BJ (cell line): ENCODE measurements around the gene CBR3. TPM values are rescaled to one million over a fixed set of nuclear protein-coding genes. Genes with fewer than 3 reads are reported as not detected.

Experiments
- CTCF ChIA-PET: fragments of 350-600 bp; formaldehyde crosslinking; extraction: SDS; loops from one replicate; lab custom pipeline; 2021; ENCODE audit warnings: antibody characterized with exemption, inconsistent platforms; lab: Yijun Ruan, JAX
- POLR2A ChIA-PET: fragments of 300-600 bp; sonication (Branson Sonifier 250); formaldehyde crosslinking; extraction: SDS; loops from one replicate; lab custom pipeline; 2021; ENCODE audit warnings: antibody characterized with exemption; lab: Charles Lee
- DNase-seq: peaks from one replicate; pipeline ENCODE4 v3.0.0-alpha.2; 2011; ENCODE audit warnings: low read depth
- H3K27me3 ChIP-seq: 2 replicates; pipeline ENCODE4 v1.6.0; 2011; ENCODE audit warnings: low read length; ENCODE audit not compliant: control insufficient read depth, insufficient read depth
- H3K36me3 ChIP-seq: 2 replicates; pipeline ENCODE4 v1.5.1; 2011; ENCODE audit warnings: low read length; ENCODE audit not compliant: control insufficient read depth, insufficient read depth
- H3K4me3 ChIP-seq: 2 replicates; pipeline ENCODE4 v1.5.1; 2011; ENCODE audit warnings: low read depth, mild to moderate bottlenecking, control low read depth, low read length
- polyA plus RNA-seq: library from polyadenylated mRNA; depleted of rRNA; stranded (reverse); fragments of >200 nt; gene quantifications from 2 replicates; pipeline ENCODE4 v1.2.3, GENCODE V29; 2011
- TF ChIP-seq, protein P1 (sequence below): IDR thresholded peaks from 2 replicates; pipeline ENCODE4 v1.5.1; 2011; ENCODE audit warnings: low read depth, mild to moderate bottlenecking, control low read depth, inconsistent platforms, low read length, moderate library complexity; ENCODE audit not compliant: insufficient read depth

CBR3 gene
- polyA plus RNA-seq, 1 experiment = 13.5 TPM

DNA sequence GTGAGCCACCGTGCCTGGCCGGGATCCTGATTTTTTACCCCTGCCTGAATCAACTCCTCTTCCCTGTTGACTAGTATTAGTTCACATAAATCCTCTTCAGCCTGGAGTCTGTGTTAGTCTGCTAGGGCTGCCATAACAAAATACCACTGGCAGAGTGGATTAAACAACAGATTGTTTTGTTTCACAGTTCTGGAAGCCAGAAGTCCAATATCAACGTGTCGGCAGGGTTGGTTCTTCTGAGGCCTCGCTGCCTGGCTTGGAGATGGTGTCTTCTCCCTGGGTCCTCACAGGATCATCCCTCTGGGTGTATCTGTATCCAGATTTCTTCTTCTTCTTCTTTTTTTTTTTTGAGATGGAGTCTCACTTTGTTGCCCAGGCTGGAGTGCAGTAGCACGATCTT, 39.9 kb downstream of the CBR3 start:
- H3K4me3 ChIP-seq = no peak overlapping the region
- H3K36me3 ChIP-seq = peaks cover under 1% of the 10 kb centered on the region; the same call in 1 of the 2 replicates
- H3K27me3 ChIP-seq = no peaks in the 10 kb centered on the region
- CTCF ChIA-PET = interaction anchor here (1.0 kb wide), 1 partner anchor 16 kb away, joined by 3 read pairs; no protein-coding TSS in a partner anchor
- TF ChIP-seq, protein P1, sequence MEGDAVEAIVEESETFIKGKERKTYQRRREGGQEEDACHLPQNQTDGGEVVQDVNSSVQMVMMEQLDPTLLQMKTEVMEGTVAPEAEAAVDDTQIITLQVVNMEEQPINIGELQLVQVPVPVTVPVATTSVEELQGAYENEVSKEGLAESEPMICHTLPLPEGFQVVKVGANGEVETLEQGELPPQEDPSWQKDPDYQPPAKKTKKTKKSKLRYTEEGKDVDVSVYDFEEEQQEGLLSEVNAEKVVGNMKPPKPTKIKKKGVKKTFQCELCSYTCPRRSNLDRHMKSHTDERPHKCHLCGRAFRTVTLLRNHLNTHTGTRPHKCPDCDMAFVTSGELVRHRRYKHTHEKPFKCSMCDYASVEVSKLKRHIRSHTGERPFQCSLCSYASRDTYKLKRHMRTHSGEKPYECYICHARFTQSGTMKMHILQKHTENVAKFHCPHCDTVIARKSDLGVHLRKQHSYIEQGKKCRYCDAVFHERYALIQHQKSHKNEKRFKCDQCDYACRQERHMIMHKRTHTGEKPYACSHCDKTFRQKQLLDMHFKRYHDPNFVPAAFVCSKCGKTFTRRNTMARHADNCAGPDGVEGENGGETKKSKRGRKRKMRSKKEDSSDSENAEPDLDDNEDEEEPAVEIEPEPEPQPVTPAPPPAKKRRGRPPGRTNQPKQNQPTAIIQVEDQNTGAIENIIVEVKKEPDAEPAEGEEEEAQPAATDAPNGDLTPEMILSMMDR = no peak
- POLR2A ChIA-PET = no interaction called here
- DNase-seq = no peak

DNA sequence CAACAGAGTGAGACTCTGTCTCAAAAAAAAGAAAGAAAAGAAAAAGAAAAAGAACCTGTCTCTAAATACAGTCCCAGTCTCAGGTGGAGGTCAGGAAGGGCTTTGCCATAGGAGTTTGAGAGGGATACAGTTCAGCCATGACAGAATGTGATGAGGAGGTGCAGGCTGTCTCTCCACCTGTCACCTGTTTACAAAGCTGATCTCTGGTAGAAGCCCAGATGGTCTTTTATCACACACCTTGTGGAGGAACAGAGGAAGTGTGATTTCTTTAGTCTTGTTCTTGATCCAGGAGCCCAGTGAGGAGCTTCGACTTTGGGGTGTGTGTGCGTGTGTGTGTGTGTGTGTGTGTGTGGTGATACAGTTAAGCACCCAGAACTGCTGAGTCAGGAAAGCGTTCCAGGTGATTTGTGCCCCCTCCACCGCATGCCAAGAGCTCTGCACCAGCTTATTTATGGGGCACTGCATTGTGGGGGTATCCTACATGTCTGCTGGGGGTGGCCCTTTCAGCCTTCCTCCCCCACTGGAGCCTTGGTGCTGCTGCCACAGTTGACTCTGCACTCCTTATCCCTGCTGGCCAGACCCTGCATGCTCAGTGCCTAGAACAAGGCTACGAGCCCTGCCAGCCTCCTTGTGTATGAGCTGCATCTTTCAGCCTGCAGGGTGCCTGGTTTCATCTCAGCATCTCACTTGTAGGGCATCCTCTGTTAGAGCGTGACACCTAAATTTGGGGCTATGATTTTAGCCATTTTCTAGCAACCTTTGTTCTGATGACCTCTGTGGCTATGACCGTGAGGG, 41.1 kb downstream of the CBR3 start:
- no peak for DNase-seq
- ChIA-PET POLR2A (no interaction called here), CTCF (interaction anchor here (1.0 kb wide), 1 partner anchor 15 kb away, joined by 3 read pairs; no protein-coding TSS in a partner anchor)
- TF ChIP-seq, protein P1 = no peak
- H3K27me3 ChIP-seq = no peaks in the 10 kb centered on the region
- H3K4me3 ChIP-seq = no peak overlapping the region
- no peaks in the 10 kb centered on the region for H3K36me3 ChIP-seq

DNA sequence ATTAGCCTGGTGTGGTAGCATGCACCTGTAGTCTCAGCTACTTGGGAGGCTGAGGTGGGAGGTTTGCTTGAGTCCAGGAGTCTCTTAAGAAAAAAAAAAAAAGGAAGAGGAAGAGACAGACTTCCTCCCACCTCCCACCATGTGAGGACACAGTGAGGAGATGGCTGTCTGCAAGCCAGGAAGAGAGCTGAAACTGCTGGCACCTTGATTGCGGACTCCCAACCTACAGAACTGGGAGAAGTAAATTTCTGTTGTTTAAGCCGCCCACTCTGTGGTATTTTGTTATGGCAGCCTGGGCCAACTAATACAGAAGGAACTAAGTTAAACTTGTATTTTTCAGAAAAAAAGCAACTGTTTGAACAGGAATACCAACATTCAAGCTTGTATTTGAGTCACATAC, 43.5 kb downstream of the CBR3 start:
- no peak for DNase-seq
- ChIA-PET POLR2A (no interaction called here), CTCF (no interaction called here)
- TF ChIP-seq, protein P1 = no peak
- Histone ChIP-seq H3K4me3 (no peak overlapping the region), H3K27me3 (no peaks in the 10 kb centered on the region), H3K36me3 (peaks cover 2% of the 10 kb centered on the region; the same call in 1 of the 2 replicates)

DNA sequence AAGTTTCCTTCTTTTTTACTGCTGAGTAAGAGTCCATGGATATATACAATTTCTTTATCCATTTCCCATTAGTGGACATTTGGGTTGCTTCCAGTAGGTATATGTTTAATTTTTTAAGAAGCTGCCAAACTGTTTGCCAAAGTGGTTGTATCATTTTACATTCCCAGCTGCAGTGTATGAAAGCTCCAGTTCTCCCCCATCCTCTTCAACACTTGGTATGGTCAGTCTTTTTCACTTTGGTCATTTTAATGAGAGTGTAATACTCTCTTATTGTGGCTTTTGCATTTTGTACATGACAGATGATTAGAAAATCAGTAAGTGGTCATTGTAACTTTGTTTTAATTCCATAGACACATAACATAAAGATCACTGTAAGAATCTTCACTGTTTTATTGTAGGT, 44.3 kb downstream of the CBR3 start:
- DNase-seq = no peak

DNA sequence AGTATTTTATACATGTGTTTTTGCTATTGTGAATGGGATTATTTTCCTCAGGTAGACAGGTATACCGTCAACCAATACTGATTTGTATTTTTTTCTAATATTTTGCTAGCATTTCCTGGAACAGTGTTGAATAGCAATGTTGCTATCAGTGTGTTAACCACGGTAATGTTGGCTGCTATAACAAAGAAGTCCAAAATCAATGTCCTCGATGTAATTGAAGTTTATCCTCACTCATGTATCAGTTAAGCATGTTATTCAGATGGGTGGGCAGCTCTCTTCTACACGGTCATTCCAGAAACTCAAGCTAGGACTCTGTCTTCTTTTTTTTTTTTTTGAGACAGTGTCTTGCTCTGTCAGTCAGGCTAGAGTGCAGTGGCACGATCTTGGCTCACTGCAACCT, 46.1 kb downstream of the CBR3 start:
- no peak for DNase-seq
- Histone ChIP-seq H3K4me3 (no peak overlapping the region), H3K36me3 (peaks cover 2% of the 10 kb centered on the region; the same call in 1 of the 2 replicates), H3K27me3 (no peaks in the 10 kb centered on the region)
- POLR2A ChIA-PET = no interaction called here
- TF ChIP-seq, protein P1 = no peak
- CTCF ChIA-PET = no interaction called here

More for the DNA sequence above, 44.3 kb downstream of the CBR3 start:
- ChIA-PET CTCF (interaction anchor here (0.6 kb wide), 1 partner anchor 1677 kb away, joined by 3 read pairs; no protein-coding TSS in a partner anchor), POLR2A (no interaction called here)
- Histone ChIP-seq H3K36me3 (peaks cover 2% of the 10 kb centered on the region; the same call in 1 of the 2 replicates), H3K27me3 (no peaks in the 10 kb centered on the region), H3K4me3 (no peak overlapping the region)
- TF ChIP-seq, protein P1 = no peak
